ENCODE data around the gene DSG4.

DSG4 gene

DNA sequence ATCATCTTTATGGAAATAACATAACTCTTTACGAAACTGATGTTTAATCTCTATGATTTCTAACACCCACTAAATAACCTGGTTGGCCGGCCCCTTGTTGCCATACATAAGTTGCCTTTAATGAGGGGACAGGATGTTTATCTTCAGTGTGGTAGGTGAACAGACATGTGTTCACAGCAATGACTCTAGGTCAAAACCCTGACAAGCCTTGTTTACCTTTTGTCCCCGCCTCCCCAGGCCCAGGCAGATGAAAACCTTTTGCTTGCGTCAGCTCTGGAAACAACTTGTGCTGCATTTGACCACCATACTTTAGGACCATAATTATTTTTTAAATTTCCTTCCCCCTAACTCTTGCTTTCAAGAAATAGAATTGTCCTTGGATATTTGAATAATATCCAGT, 2.9 kb upstream of the DSG4 start (continued):
- TF ChIP-seq, protein P1, sequence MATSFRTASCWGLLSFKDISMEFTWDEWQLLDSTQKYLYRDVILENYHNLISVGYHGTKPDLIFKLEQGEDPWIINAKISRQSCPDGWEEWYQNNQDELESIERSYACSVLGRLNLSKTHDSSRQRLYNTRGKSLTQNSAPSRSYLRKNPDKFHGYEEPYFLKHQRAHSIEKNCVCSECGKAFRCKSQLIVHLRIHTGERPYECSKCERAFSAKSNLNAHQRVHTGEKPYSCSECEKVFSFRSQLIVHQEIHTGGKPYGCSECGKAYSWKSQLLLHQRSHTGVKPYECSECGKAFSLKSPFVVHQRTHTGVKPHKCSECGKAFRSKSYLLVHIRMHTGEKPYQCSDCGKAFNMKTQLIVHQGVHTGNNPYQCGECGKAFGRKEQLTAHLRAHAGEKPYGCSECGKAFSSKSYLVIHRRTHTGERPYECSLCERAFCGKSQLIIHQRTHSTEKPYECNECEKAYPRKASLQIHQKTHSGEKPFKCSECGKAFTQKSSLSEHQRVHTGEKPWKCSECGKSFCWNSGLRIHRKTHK (tag by site-specific recombination; IDR thresholded peaks at IDR 0.05): no peak
- TF ChIP-seq TRIM28 (IDR thresholded peaks at IDR 0.05; ENCODE audit: borderline replicate concordance, low read length) (no peak), ZNF391 (tag by site-specific recombination; IDR thresholded peaks at IDR 0.05; ENCODE audit: borderline replicate concordance, low read depth) (no peak), ZNF830 (tag by site-specific recombination; IDR thresholded peaks at IDR 0.05; ENCODE audit: low read depth) (no peak), BCL11A (tag by site-specific recombination; IDR thresholded peaks at IDR 0.05; ENCODE audit: low read depth) (no peak), ZNF510 (tag by site-specific recombination; IDR thresholded peaks at IDR 0.05; ENCODE audit: insufficient replicate concordance) (no peak), ZNF404 (tag by site-specific recombination; IDR thresholded peaks at IDR 0.05) (no peak)
- TF ChIP-seq, protein P2, sequence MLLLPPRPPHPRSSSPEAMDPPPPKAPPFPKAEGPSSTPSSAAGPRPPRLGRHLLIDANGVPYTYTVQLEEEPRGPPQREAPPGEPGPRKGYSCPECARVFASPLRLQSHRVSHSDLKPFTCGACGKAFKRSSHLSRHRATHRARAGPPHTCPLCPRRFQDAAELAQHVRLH (tag by site-specific recombination; IDR thresholded peaks at IDR 0.05): no peak
- TF ChIP-seq, protein P3, sequence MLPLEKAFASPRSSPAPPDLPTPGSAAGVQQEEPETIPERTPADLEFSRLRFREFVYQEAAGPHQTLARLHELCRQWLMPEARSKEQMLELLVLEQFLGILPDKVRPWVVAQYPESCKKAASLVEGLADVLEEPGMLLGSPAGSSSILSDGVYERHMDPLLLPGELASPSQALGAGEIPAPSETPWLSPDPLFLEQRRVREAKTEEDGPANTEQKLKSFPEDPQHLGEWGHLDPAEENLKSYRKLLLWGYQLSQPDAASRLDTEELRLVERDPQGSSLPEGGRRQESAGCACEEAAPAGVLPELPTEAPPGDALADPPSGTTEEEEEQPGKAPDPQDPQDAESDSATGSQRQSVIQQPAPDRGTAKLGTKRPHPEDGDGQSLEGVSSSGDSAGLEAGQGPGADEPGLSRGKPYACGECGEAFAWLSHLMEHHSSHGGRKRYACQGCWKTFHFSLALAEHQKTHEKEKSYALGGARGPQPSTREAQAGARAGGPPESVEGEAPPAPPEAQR (tag by site-specific recombination; IDR thresholded peaks at IDR 0.05): no peak
- TF ChIP-seq, protein P4, sequence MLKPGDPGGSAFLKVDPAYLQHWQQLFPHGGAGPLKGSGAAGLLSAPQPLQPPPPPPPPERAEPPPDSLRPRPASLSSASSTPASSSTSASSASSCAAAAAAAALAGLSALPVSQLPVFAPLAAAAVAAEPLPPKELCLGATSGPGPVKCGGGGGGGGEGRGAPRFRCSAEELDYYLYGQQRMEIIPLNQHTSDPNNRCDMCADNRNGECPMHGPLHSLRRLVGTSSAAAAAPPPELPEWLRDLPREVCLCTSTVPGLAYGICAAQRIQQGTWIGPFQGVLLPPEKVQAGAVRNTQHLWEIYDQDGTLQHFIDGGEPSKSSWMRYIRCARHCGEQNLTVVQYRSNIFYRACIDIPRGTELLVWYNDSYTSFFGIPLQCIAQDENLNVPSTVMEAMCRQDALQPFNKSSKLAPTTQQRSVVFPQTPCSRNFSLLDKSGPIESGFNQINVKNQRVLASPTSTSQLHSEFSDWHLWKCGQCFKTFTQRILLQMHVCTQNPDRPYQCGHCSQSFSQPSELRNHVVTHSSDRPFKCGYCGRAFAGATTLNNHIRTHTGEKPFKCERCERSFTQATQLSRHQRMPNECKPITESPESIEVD (tag by site-specific recombination; IDR thresholded peaks at IDR 0.05): no peak

DNA sequence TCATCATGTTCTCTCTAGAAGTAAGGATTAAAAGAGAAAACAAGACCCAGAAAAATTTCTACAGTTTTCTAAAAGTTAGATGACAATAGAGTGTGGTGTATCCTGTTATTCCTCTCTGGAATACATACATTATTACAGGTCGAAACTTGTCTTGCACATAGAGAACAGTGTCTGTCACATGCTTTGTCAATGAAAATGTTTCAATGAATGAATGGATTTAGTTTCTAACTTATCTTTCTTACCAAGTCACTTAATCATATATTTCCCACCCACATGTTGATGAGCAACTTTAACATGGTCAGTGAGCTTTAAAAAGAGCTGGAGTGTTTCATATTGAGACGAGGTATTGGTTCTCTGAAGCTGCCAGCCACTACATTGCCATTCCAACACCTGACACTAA, 4.3 kb downstream of the DSG4 start:
- ChIA-PET CTCF (no interaction called here), POLR2A (no interaction called here)
- Histone ChIP-seq H3K27ac (ENCODE audit: extremely low read depth, low read depth, low read length) (no peak overlapping the region), H3K4me3 (ENCODE audit: low read depth, low read length) (no peak overlapping the region), H3K36me3 (ENCODE audit: control insufficient read depth in 2 of 2, insufficient read depth in 1 of 2, low read length in 2 of 2) (no peaks in the 10 kb centered on the region), H3K9me3 (ENCODE audit: control insufficient read depth, insufficient read depth, low read depth, low read length) (no peaks in the 10 kb centered on the region), H3K4me1 (ENCODE audit: control insufficient read depth, insufficient read depth, low read length) (no peaks in the 10 kb centered on the region)
- TF ChIP-seq WT1 (tag by site-specific recombination; IDR thresholded peaks at IDR 0.05): no peak
- TF ChIP-seq ZSCAN23 (tag by site-specific recombination; IDR thresholded peaks at IDR 0.05): no peak
- TF ChIP-seq, protein P5, sequence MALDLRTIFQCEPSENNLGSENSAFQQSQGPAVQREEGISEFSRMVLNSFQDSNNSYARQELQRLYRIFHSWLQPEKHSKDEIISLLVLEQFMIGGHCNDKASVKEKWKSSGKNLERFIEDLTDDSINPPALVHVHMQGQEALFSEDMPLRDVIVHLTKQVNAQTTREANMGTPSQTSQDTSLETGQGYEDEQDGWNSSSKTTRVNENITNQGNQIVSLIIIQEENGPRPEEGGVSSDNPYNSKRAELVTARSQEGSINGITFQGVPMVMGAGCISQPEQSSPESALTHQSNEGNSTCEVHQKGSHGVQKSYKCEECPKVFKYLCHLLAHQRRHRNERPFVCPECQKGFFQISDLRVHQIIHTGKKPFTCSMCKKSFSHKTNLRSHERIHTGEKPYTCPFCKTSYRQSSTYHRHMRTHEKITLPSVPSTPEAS (tag by site-specific recombination; IDR thresholded peaks at IDR 0.05): no peak
- TF ChIP-seq MZF1 (tag by site-specific recombination; IDR thresholded peaks at IDR 0.05; ENCODE audit: borderline replicate concordance): no peak
- TF ChIP-seq ZNF837 (tag by site-specific recombination; IDR thresholded peaks at IDR 0.05): no peak
- TF ChIP-seq ZNF2 (tag by site-specific recombination; IDR thresholded peaks at IDR 0.05): no peak

DNA sequence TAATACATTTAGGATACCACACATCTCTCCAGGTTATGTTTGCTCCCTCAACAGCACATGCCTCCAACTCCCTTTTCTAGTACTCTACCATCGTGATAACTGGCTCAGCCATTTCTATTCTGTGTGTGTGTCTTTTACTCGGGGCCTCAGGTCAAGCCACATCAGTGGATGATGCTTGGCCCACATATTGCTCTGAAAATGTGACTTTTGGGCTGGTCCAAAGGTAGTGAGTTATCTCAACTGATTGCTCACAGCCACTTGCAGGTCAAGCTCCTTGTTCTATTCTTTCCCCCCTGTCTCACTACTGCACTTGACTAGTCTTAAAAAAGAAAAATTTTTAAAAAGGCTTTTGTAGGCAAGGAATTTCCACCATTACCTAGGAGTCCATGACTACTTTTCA, 5.5 kb downstream of the DSG4 start:
- H3K36me3 ChIP-seq (ENCODE audit: control insufficient read depth in 2 of 2, insufficient read depth in 1 of 2, low read length in 2 of 2): no peaks in the 10 kb centered on the region
- H3K9me3 ChIP-seq (ENCODE audit: control insufficient read depth, insufficient read depth, low read depth, low read length): no peaks in the 10 kb centered on the region
- TF ChIP-seq ZNF530 (tag by site-specific recombination; IDR thresholded peaks at IDR 0.05; ENCODE audit: low read depth): no peak
- TF ChIP-seq, protein P6, sequence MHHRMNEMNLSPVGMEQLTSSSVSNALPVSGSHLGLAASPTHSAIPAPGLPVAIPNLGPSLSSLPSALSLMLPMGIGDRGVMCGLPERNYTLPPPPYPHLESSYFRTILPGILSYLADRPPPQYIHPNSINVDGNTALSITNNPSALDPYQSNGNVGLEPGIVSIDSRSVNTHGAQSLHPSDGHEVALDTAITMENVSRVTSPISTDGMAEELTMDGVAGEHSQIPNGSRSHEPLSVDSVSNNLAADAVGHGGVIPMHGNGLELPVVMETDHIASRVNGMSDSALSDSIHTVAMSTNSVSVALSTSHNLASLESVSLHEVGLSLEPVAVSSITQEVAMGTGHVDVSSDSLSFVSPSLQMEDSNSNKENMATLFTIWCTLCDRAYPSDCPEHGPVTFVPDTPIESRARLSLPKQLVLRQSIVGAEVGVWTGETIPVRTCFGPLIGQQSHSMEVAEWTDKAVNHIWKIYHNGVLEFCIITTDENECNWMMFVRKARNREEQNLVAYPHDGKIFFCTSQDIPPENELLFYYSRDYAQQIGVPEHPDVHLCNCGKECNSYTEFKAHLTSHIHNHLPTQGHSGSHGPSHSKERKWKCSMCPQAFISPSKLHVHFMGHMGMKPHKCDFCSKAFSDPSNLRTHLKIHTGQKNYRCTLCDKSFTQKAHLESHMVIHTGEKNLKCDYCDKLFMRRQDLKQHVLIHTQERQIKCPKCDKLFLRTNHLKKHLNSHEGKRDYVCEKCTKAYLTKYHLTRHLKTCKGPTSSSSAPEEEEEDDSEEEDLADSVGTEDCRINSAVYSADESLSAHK (tag by site-specific recombination; IDR thresholded peaks at IDR 0.05): no peak
- no peak overlapping the region for H3K4me3 ChIP-seq (ENCODE audit: low read depth, low read length)
- POLR2A ChIA-PET: no interaction called here
- H3K4me1 ChIP-seq (ENCODE audit: control insufficient read depth, insufficient read depth, low read length): no peaks in the 10 kb centered on the region
- H3K27ac ChIP-seq (ENCODE audit: extremely low read depth, low read depth, low read length): no peak overlapping the region
- CTCF ChIA-PET: interaction anchor here (0.7 kb wide), 1 partner anchor 60 kb away, joined by 4 read pairs; no protein-coding TSS in a partner anchor
